H9 (cell line): ENCODE data around the gene ADCK2. TPM values are rescaled to one million over a fixed set of nuclear protein-coding genes. Genes with fewer than 3 reads are reported as not detected.

Source experiments
- DNase-seq: peaks from one replicate; pipeline ENCODE4 v3.0.0-alpha.2; 2017
- H2AFZ ChIP-seq: one replicate; pipeline ENCODE4 v1.6.1; 2013; ENCODE audit warnings: mild to moderate bottlenecking, low read length, control low read depth, moderate library complexity
- H2AK5ac ChIP-seq: 2 replicates; pipeline ENCODE4 v1.6.1; 2013; ENCODE audit warnings: low read length, control low read depth, mixed read lengths; ENCODE audit not compliant: insufficient read length
- H2BK120ac ChIP-seq: one replicate; pipeline ENCODE4 v1.6.1; 2013; ENCODE audit warnings: low read depth, mild to moderate bottlenecking, low read length, control low read depth, inconsistent platforms; ENCODE audit not compliant: poor library complexity, severe bottlenecking
- H2BK12ac ChIP-seq: 2 replicates; pipeline ENCODE4 v1.6.1; 2013; ENCODE audit warnings: low read length, control low read depth, mixed read lengths, low read depth; ENCODE audit not compliant: insufficient read length
- H2BK15ac ChIP-seq: 2 replicates; pipeline ENCODE4 v1.6.1; 2013; ENCODE audit warnings: low read depth, low read length, control low read depth
- H2BK20ac ChIP-seq: one replicate; pipeline ENCODE4 v1.6.1; 2013; ENCODE audit warnings: low read depth, mild to moderate bottlenecking, low read length, control low read depth, inconsistent platforms; ENCODE audit not compliant: poor library complexity, severe bottlenecking
- H2BK5ac ChIP-seq: 2 replicates; pipeline ENCODE4 v1.6.1; 2013; ENCODE audit warnings: low read length, control low read depth, mixed read lengths; ENCODE audit not compliant: insufficient read length
- H3K14ac ChIP-seq: 2 replicates; pipeline ENCODE4 v1.6.1; 2013; ENCODE audit warnings: low read length, control low read depth; ENCODE audit not compliant: insufficient read depth
- H3K18ac ChIP-seq: 2 replicates; pipeline ENCODE4 v1.6.1; 2013; ENCODE audit warnings: low read depth, mild to moderate bottlenecking, mixed read lengths, low read length, control low read depth; ENCODE audit not compliant: insufficient read length
- H3K23ac ChIP-seq: 2 replicates; pipeline ENCODE4 v1.6.1; 2013; ENCODE audit warnings: low read length, control low read depth, mixed read lengths, low read depth; ENCODE audit not compliant: insufficient read length
- H3K23me2 ChIP-seq: 2 replicates; pipeline ENCODE4 v1.6.1; 2013; ENCODE audit warnings: low read depth, mild to moderate bottlenecking, mixed read lengths, low read length, control low read depth; ENCODE audit not compliant: insufficient read length, poor library complexity, severe bottlenecking
- H3K27ac ChIP-seq: 2 replicates; pipeline ENCODE4 v1.5.1; 2013; ENCODE audit warnings: low read length, control low read depth, mixed read lengths, low read depth; ENCODE audit not compliant: insufficient read length
- H3K27me3 ChIP-seq: 2 replicates; pipeline ENCODE4 v1.6.1; 2013; ENCODE audit warnings: low read length, control low read depth, inconsistent platforms; ENCODE audit not compliant: insufficient read depth
- H3K4ac ChIP-seq: 2 replicates; pipeline ENCODE4 v1.6.1; 2013; ENCODE audit warnings: low read depth, mild to moderate bottlenecking, control low read depth, inconsistent platforms, low read length, moderate library complexity
- H3K4me1 ChIP-seq: 2 replicates; pipeline ENCODE4 v1.6.1; 2013; ENCODE audit warnings: low read length, control low read depth, inconsistent platforms; ENCODE audit not compliant: insufficient read depth
- H3K4me2 ChIP-seq: 2 replicates; pipeline ENCODE4 v1.6.1; 2013; ENCODE audit warnings: low read length, control low read depth, mixed read lengths; ENCODE audit not compliant: insufficient read length, insufficient read depth
- H3K56ac ChIP-seq: 2 replicates; pipeline ENCODE4 v1.6.1; 2013; ENCODE audit warnings: low read depth, mild to moderate bottlenecking, mixed read lengths, low read length, control low read depth; ENCODE audit not compliant: insufficient read length
- H3K79me1 ChIP-seq: 2 replicates; pipeline ENCODE4 v1.6.1; 2013; ENCODE audit warnings: low read depth, mild to moderate bottlenecking, moderate library complexity, low read length, control low read depth, inconsistent platforms; ENCODE audit not compliant: insufficient read depth, poor library complexity, severe bottlenecking
- H3K79me2 ChIP-seq: 2 replicates; pipeline ENCODE4 v1.6.1; 2013; ENCODE audit warnings: low read length, control low read depth, inconsistent platforms; ENCODE audit not compliant: insufficient read depth
- H3K9ac ChIP-seq: 2 replicates; pipeline ENCODE4 v1.6.1; 2013; ENCODE audit warnings: low read length, control low read depth, mixed read lengths; ENCODE audit not compliant: insufficient read length; ENCODE audit errors: extremely low read depth
- H3K9me3 ChIP-seq: one replicate; pipeline ENCODE4 v1.6.1; 2013; ENCODE audit warnings: low read depth, low read length, inconsistent platforms; ENCODE audit not compliant: control insufficient read depth
- H3T11ph ChIP-seq: one replicate; pipeline ENCODE4 v1.6.1; 2013; ENCODE audit warnings: mild to moderate bottlenecking, low read length, control low read depth, inconsistent platforms
- H4K20me1 ChIP-seq: one replicate; pipeline ENCODE4 v1.6.1; 2013; ENCODE audit not compliant: control insufficient read depth, insufficient read length, insufficient read depth
- H4K5ac ChIP-seq: 2 replicates; pipeline ENCODE4 v1.6.1; 2013; ENCODE audit warnings: low read depth, mild to moderate bottlenecking, mixed read lengths, low read length, control low read depth; ENCODE audit not compliant: insufficient read length
- H4K8ac ChIP-seq: replicated peaks from 2 replicates; pipeline ENCODE4 v1.6.1; 2013; ENCODE audit warnings: low read length, control low read depth, mixed read lengths, low read depth; ENCODE audit not compliant: insufficient read length
- H4K91ac ChIP-seq: 2 replicates; pipeline ENCODE4 v1.6.1; 2013; ENCODE audit warnings: low read depth, mild to moderate bottlenecking, moderate library complexity, mixed read lengths, low read length, control low read depth; ENCODE audit not compliant: insufficient read length
- H3K27ac Mint-ChIP-seq, 3 experiments: 2 replicates in 2 of 3; 3 replicates in 1 of 3; pipeline ENCODE4 v1.8.0; 2020 to 2021; ENCODE audit warnings: mixed read lengths in 3 of 3, mild to moderate bottlenecking in 1 of 3, moderate library complexity in 1 of 3
- H3K27me3 Mint-ChIP-seq: 2 replicates; pipeline ENCODE4 v1.8.0; 2021; ENCODE audit warnings: low read depth, mild to moderate bottlenecking, moderate library complexity, mixed read lengths
- H3K36me3 Mint-ChIP-seq, 3 experiments: 2 replicates in 2 of 3; 3 replicates in 1 of 3; pipeline ENCODE4 v1.8.0; 2020 to 2021; ENCODE audit warnings: low read depth in 3 of 3, mixed read lengths in 3 of 3; ENCODE audit not compliant: insufficient read depth in 1 of 3
- H3K4me1 Mint-ChIP-seq, 2 experiments: 2 replicates each; pipeline ENCODE4 v1.8.0; 2020; ENCODE audit warnings: mixed read lengths in 2 of 2
- H3K4me3 Mint-ChIP-seq, 2 experiments: 2 replicates in 1 of 2; 3 replicates in 1 of 2; pipeline ENCODE4 v1.8.0; 2020 to 2021; ENCODE audit warnings: mild to moderate bottlenecking in 2 of 2, mixed read lengths in 2 of 2, moderate library complexity in 1 of 2
- H3K9me3 Mint-ChIP-seq, 2 experiments: 2 replicates in 1 of 2; 3 replicates in 1 of 2; pipeline ENCODE4 v1.8.0; 2020; ENCODE audit warnings: mild to moderate bottlenecking in 2 of 2, mixed read lengths in 2 of 2, moderate library complexity in 1 of 2
- WGBS: extraction: QIAGEN DNeasy Blood & Tissue Kit; methylation state at CpG from one replicate; pipeline ENCODE4 v1.1.7; 2013; ENCODE audit warnings: missing lambda C conversion rate, low lambda C conversion rate, mixed read lengths; ENCODE audit not compliant: insufficient read length; ENCODE audit errors: extremely low coverage; 5-methylcytosine and 5-hydroxymethylcytosine counted together
- total RNA-seq: library from RNA; stranded (reverse); gene quantifications from 2 replicates; pipeline ENCODE4 v1.2.1, GENCODE V29; 2021
- TF ChIP-seq, protein P1 (sequence below): fragments of 200-600 bp; sonication (generic); conservative IDR thresholded peaks from 3 replicates; pipeline ENCODE4 v1.8.0; 2021; ENCODE audit warnings: antibody characterized with exemption, mild to moderate bottlenecking

ADCK2 gene
- total RNA-seq, 1 experiment from 2014 or later = 12.4 TPM

DNA sequence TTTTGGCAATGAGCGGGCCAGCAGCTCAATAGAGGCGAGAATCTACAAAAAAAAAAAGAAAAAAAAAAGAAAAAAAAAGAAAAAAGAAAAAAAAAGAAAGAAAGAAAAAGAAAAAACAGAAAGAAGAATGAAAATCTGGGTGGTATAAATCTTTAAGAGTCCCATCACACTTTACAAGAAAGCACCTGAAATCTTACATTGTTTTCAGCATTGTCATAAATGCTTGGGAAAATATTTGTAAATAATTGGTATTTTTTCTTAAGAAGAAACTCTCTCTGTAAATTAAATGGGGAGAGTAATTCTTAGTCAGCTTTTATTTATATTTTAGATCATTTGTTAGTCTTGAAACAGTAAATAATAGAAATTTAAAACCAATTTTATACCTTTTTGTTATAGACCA lies 62.0 kb downstream of the ADCK2 start:
- peaks cover 4 to 18% (median 17%) of the 10 kb centered on the region in 3 experiments; a peak in 6 of 7 replicates for H3K36me3 Mint-ChIP-seq

More for the DNA sequence above, 62.0 kb downstream of the ADCK2 start:
- Histone ChIP-seq H3K4me2 (no peak overlapping the region), H3K27me3 (no peaks in the 10 kb centered on the region), H2BK20ac (no peak overlapping the region), H2BK15ac (no peak overlapping the region), H3K4ac (no peak overlapping the region), H3K23me2 (no peaks in the 10 kb centered on the region), H3K9me3 (no peaks in the 10 kb centered on the region), H4K91ac (no peak overlapping the region), H3K18ac (no peak overlapping the region), H4K5ac (no peak overlapping the region), H3K79me1 (no peaks in the 10 kb centered on the region), H3K4me1 (no peaks in the 10 kb centered on the region), H2AFZ (no peak overlapping the region), H2BK12ac (no peak overlapping the region), H3K56ac (no peak overlapping the region), H3K23ac (no peak overlapping the region), H2BK120ac (no peak overlapping the region), H2AK5ac (no peak overlapping the region), H3T11ph (no peak overlapping the region), H3K14ac (no peak overlapping the region), H2BK5ac (no peak overlapping the region), H4K8ac (no peak overlapping the region), H3K9ac (no peak overlapping the region), H4K20me1 (no peaks in the 10 kb centered on the region), H3K79me2 (no peaks in the 10 kb centered on the region), H3K27ac (no peak overlapping the region)
- TF ChIP-seq, protein P1, sequence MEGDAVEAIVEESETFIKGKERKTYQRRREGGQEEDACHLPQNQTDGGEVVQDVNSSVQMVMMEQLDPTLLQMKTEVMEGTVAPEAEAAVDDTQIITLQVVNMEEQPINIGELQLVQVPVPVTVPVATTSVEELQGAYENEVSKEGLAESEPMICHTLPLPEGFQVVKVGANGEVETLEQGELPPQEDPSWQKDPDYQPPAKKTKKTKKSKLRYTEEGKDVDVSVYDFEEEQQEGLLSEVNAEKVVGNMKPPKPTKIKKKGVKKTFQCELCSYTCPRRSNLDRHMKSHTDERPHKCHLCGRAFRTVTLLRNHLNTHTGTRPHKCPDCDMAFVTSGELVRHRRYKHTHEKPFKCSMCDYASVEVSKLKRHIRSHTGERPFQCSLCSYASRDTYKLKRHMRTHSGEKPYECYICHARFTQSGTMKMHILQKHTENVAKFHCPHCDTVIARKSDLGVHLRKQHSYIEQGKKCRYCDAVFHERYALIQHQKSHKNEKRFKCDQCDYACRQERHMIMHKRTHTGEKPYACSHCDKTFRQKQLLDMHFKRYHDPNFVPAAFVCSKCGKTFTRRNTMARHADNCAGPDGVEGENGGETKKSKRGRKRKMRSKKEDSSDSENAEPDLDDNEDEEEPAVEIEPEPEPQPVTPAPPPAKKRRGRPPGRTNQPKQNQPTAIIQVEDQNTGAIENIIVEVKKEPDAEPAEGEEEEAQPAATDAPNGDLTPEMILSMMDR = no peak
- no peaks in the 10 kb centered on the region for H3K9me3 Mint-ChIP-seq
- no CpG with 5 or more reads among the region's 2 CpGs for WGBS
- H3K4me1 Mint-ChIP-seq = peaks cover 5 to 9% of the 10 kb centered on the region in 2 experiments
- H3K4me3 Mint-ChIP-seq = no peak overlapping the region
- DNase-seq = no peak
- H3K27me3 Mint-ChIP-seq = no peaks in the 10 kb centered on the region
- H3K27ac Mint-ChIP-seq = 0 out of 7 replicates have a peak overlapping the region, but pooled peaks of 1 of the 3 experiments have one; percentile 38
